ENCODE measurements around the gene REV3L. TPM values are rescaled to one million over a fixed set of nuclear protein-coding genes. Genes with fewer than 3 reads are reported as not detected.

Gene REV3L
- total RNA-seq, 4 donors from 2014 or later, result 40.7 to 84.1 (median 52.6) TPM

DNA sequence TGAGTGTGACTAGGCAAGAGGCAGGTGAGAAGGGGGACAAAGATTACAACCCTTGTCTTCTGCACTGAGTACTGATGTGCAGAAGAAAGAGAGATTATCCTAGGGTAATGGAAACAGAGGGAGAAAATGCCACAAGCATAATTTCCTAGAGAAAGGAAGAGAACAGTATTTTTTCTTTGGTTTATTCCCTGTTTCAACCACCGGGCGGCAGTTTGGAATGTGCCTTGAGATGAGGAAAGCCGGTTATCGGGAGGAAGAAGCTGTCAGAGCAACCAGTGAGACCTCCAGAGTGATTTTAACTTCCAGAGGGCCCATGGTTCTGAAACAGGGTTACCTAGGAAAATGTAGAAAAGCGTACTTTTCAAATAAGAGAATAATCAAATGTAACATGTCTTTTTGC is 121.4 kb downstream of the REV3L start:
- Histone ChIP-seq H3K27me3 (no peaks in the 10 kb centered on the region), H3K4me1 (peaks cover 0 to 8% (median 0%) of the 10 kb centered on the region in 3 donors), H3K4me3 (no peak overlapping the region), H3K9me3 (no peaks in the 10 kb centered on the region), H3K27ac (no peak overlapping the region), H3K36me3 (peaks cover 0 to 44% of the 10 kb centered on the region in 2 donors)
- 24 to 25% methylated on average over 3 to 5 of the region's 5 CpGs for WGBS, 2 donors (ENCODE audit: low coverage in 1 of 2)
- TF ChIP-seq EP300 (IDR thresholded peaks at IDR 0.05) (no peak), POLR2A (IDR thresholded peaks at IDR 0.05) (no peak)
- TF ChIP-seq, protein P1, sequence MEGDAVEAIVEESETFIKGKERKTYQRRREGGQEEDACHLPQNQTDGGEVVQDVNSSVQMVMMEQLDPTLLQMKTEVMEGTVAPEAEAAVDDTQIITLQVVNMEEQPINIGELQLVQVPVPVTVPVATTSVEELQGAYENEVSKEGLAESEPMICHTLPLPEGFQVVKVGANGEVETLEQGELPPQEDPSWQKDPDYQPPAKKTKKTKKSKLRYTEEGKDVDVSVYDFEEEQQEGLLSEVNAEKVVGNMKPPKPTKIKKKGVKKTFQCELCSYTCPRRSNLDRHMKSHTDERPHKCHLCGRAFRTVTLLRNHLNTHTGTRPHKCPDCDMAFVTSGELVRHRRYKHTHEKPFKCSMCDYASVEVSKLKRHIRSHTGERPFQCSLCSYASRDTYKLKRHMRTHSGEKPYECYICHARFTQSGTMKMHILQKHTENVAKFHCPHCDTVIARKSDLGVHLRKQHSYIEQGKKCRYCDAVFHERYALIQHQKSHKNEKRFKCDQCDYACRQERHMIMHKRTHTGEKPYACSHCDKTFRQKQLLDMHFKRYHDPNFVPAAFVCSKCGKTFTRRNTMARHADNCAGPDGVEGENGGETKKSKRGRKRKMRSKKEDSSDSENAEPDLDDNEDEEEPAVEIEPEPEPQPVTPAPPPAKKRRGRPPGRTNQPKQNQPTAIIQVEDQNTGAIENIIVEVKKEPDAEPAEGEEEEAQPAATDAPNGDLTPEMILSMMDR (IDR thresholded peaks at IDR 0.05), result peak; percentile 11 to 62 (median 54)
- no peak for ATAC-seq

DNA sequence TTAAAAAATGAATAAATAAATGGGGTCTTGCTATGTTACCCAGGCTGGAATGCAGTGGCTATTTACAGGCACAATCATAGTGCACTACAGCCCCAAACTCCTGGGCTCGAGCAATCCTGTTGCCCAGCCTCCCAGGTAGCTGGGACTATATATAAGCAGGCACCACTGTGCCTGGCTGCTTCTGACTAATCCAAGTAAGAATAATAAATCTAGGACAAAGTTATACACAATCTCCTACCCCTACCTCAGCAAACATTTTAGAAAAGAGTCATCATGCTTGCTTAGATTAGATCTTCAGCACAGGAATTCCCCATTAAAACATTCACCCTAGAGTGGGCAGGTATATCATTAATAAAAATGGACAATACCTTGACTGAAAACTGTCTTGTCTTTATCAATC is 124.6 kb downstream of the REV3L start:
- no peak for ATAC-seq
- no peak overlapping the region for H3K4me3 ChIP-seq
- H3K4me1 ChIP-seq, result peaks cover 0 to 5% (median 5%) of the 10 kb centered on the region in 3 donors
- H3K36me3 ChIP-seq, result peaks cover 3 to 69% of the 10 kb centered on the region in 2 donors
- no peaks in the 10 kb centered on the region for H3K27me3 ChIP-seq
- TF ChIP-seq POLR2AphosphoS5 (IDR thresholded peaks at IDR 0.05), result no peak
- no peak for TF ChIP-seq EP300 (IDR thresholded peaks at IDR 0.05)
- no peak for TF ChIP-seq POLR2A (IDR thresholded peaks at IDR 0.05)
- TF ChIP-seq, protein P1 (IDR thresholded peaks at IDR 0.05), result no peak
- H3K27ac ChIP-seq, result no peak overlapping the region
- 44 to 73% methylated on average over 1 of the region's 1 CpG for WGBS, 2 donors (ENCODE audit: low coverage in 1 of 2)
- H3K9me3 ChIP-seq, result no peaks in the 10 kb centered on the region

DNA sequence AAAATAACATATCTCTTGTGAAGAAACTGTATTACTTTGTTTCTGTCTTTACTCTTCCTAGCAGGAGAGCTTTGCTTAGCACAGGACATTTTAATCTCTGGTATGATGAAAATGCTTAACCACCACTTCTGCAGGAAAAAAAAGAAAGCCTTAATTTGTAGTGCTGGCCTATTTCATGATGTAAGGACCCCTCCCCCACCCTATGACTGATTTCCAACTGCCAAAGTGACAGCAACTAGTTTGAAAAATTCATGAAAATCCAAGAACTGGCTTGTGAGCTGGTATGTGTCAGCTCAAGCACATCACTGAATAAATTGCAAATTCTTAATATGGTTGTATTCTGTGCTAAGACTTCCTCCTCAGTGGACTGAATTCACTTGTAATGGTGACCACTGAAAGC is 125.3 kb downstream of the REV3L start:
- Histone ChIP-seq H3K36me3 (peaks cover 3 to 67% of the 10 kb centered on the region in 2 donors), H3K4me3 (no peak overlapping the region), H3K9me3 (no peaks in the 10 kb centered on the region), H3K27ac (no peak overlapping the region), H3K27me3 (no peaks in the 10 kb centered on the region), H3K4me1 (peaks cover 0 to 5% (median 5%) of the 10 kb centered on the region in 3 donors)
- TF ChIP-seq EP300 (IDR thresholded peaks at IDR 0.05) (no peak), POLR2A (IDR thresholded peaks at IDR 0.05) (no peak), POLR2AphosphoS5 (IDR thresholded peaks at IDR 0.05) (no peak)
- TF ChIP-seq, protein P1 (IDR thresholded peaks at IDR 0.05), result no peak
- no peak for ATAC-seq

DNA sequence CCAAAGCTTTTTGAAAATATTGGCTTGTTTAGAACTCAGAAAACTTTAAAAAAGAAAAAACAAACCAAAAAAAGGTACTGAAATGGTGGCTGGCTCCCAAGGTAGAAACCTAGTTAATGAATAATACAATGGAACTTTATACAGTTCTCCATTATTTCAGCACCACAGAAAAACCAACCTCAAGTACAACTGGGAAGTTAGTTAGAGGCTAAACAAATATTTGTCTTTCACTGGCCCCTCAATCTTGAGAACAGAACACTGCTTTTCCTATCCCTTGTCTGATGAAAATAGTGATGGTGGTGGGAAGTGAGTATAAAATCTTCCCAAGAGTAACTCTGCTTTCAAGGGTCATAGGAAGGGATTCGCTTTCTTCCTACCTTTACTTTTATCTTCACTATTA is 126.5 kb downstream of the REV3L start:
- no peaks in the 10 kb centered on the region for H3K9me3 ChIP-seq
- TF ChIP-seq POLR2A (IDR thresholded peaks at IDR 0.05) (no peak), EP300 (IDR thresholded peaks at IDR 0.05) (no peak), POLR2AphosphoS5 (IDR thresholded peaks at IDR 0.05) (no peak)
- TF ChIP-seq, protein P1 (IDR thresholded peaks at IDR 0.05), result no peak
- no peak for ATAC-seq
- no peak overlapping the region for H3K27ac ChIP-seq
- WGBS, 2 donors (ENCODE audit: low coverage in 1 of 2), result 89 to 100% methylated on average over 1 of the region's 1 CpG
- H3K4me3 ChIP-seq, result no peak overlapping the region
- H3K27me3 ChIP-seq, result no peaks in the 10 kb centered on the region
- H3K4me1 ChIP-seq, result peaks cover 0 to 5% (median 1%) of the 10 kb centered on the region in 3 donors
- peaks cover 3 to 78% of the 10 kb centered on the region in 2 donors for H3K36me3 ChIP-seq

DNA sequence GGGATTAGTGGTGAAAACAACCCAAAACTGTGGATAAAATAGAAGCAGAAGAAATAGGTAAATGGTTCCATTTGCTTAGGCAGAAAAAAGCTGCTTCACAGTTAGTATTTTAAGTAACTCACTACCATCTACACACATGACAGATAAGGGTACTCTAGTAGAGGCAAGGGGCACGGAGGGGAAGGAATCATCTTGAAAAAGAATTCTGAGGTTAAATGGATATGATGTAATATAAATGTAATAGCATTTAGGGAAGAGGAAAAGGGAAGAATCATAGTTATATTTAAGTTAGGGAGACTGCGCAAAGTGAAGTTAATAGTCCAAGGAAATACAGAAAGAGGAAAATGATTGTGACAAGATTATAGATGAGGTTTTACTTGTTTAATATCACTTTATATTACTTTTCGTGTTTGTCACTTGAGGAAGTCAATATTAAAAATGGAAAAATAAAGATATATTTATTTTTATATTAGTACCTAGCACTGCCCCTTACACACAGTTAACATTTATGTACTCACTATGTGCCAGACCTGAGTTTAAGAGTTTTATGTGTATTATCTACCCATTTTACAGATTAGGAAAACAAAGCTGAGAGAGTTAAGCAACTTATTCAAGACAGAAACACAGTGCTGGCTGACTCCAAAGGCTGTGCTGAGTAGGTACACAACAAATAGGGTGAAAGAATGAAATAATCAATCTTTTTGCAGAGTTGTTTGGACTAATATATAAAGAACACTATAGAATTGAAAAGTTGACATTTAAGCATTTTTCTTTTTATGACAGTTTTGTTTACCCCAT is 128.1 kb downstream of the REV3L start:
- Histone ChIP-seq H3K27ac (no peak overlapping the region), H3K27me3 (no peaks in the 10 kb centered on the region), H3K9me3 (no peaks in the 10 kb centered on the region), H3K4me3 (no peak overlapping the region), H3K36me3 (peaks cover 3 to 86% of the 10 kb centered on the region in 2 donors), H3K4me1 (peaks cover 0 to 5% (median 0%) of the 10 kb centered on the region in 3 donors)
- WGBS, 2 donors (ENCODE audit: low coverage in 1 of 2), result 84 to 92% methylated on average over 3 of the region's 3 CpGs
- TF ChIP-seq EP300 (IDR thresholded peaks at IDR 0.05) (no peak), POLR2A (IDR thresholded peaks at IDR 0.05) (no peak), POLR2AphosphoS5 (IDR thresholded peaks at IDR 0.05) (no peak)
- TF ChIP-seq, protein P1 (IDR thresholded peaks at IDR 0.05), result no peak
- ATAC-seq, result no peak
